ENCODE measurements around the gene DYNC2H1.

The DYNC2H1 gene

GRCh38 chr11:103183981-103184611 lies 74.9 kb downstream of the DYNC2H1 start:
- Mint-ChIP-seq H3K27me3 (ENCODE audit: low read depth) (no peaks in the 10 kb centered on the region), H3K9me3 (no peaks in the 10 kb centered on the region), H3K4me1 (ENCODE audit: low read depth) (peaks cover 5% of the 10 kb centered on the region), H3K36me3 (ENCODE audit: low read depth) (no peaks in the 10 kb centered on the region), H3K4me3 (no peak overlapping the region), H3K27ac (no peak overlapping the region)

GRCh38 chr11:103202048-103202651 lies 92.9 kb downstream of the DYNC2H1 start:
- H3K4me1 Mint-ChIP-seq (ENCODE audit: low read depth): no peaks in the 10 kb centered on the region
- H3K4me3 Mint-ChIP-seq: no peak overlapping the region
- no peak overlapping the region for H3K27ac Mint-ChIP-seq
- no peaks in the 10 kb centered on the region for H3K9me3 Mint-ChIP-seq
- H3K27me3 Mint-ChIP-seq (ENCODE audit: low read depth): no peaks in the 10 kb centered on the region
- no peaks in the 10 kb centered on the region for H3K36me3 Mint-ChIP-seq (ENCODE audit: low read depth)

- Mint-ChIP-seq H3K27ac (no peak overlapping the region), H3K4me3 (no peak overlapping the region), H3K4me1 (ENCODE audit: low read depth) (no peaks in the 10 kb centered on the region), H3K27me3 (ENCODE audit: low read depth) (no peaks in the 10 kb centered on the region), H3K36me3 (ENCODE audit: low read depth) (no peaks in the 10 kb centered on the region), H3K9me3 (no peaks in the 10 kb centered on the region)
Observed at GRCh38 chr11:103210543-103210942, 101.3 kb downstream of the DYNC2H1 start.

- H3K27ac Mint-ChIP-seq: no peak overlapping the region
- no peaks in the 10 kb centered on the region for H3K4me1 Mint-ChIP-seq (ENCODE audit: low read depth)
- H3K27me3 Mint-ChIP-seq (ENCODE audit: low read depth): no peaks in the 10 kb centered on the region
- H3K4me3 Mint-ChIP-seq: no peak overlapping the region
- H3K36me3 Mint-ChIP-seq (ENCODE audit: low read depth): no peaks in the 10 kb centered on the region
- no peaks in the 10 kb centered on the region for H3K9me3 Mint-ChIP-seq
Observed at GRCh38 chr11:103215812-103216211, 106.6 kb downstream of the DYNC2H1 start.

- Mint-ChIP-seq H3K4me3 (no peak overlapping the region), H3K4me1 (ENCODE audit: low read depth) (no peaks in the 10 kb centered on the region), H3K36me3 (ENCODE audit: low read depth) (no peaks in the 10 kb centered on the region), H3K9me3 (no peaks in the 10 kb centered on the region), H3K27ac (no peak overlapping the region), H3K27me3 (ENCODE audit: low read depth) (no peaks in the 10 kb centered on the region)
Observed at GRCh38 chr11:103220133-103220532, 110.9 kb downstream of the DYNC2H1 start.

- Mint-ChIP-seq H3K27ac (no peak overlapping the region), H3K27me3 (ENCODE audit: low read depth) (no peaks in the 10 kb centered on the region), H3K36me3 (ENCODE audit: low read depth) (no peaks in the 10 kb centered on the region), H3K4me1 (ENCODE audit: low read depth) (no peaks in the 10 kb centered on the region), H3K4me3 (no peak overlapping the region), H3K9me3 (no peaks in the 10 kb centered on the region)
Observed at GRCh38 chr11:103222806-103223205, 113.6 kb downstream of the DYNC2H1 start.

- no peak overlapping the region for H3K27ac Mint-ChIP-seq
- H3K36me3 Mint-ChIP-seq (ENCODE audit: low read depth): no peaks in the 10 kb centered on the region
- no peaks in the 10 kb centered on the region for H3K4me1 Mint-ChIP-seq (ENCODE audit: low read depth)
- no peaks in the 10 kb centered on the region for H3K27me3 Mint-ChIP-seq (ENCODE audit: low read depth)
- no peak overlapping the region for H3K4me3 Mint-ChIP-seq
- no peaks in the 10 kb centered on the region for H3K9me3 Mint-ChIP-seq
Observed at GRCh38 chr11:103228807-103229206, 119.6 kb downstream of the DYNC2H1 start.

- Mint-ChIP-seq H3K36me3 (ENCODE audit: low read depth) (no peaks in the 10 kb centered on the region), H3K4me1 (ENCODE audit: low read depth) (no peaks in the 10 kb centered on the region), H3K27me3 (ENCODE audit: low read depth) (no peaks in the 10 kb centered on the region), H3K27ac (no peak overlapping the region), H3K4me3 (no peak overlapping the region), H3K9me3 (no peaks in the 10 kb centered on the region)
Observed at GRCh38 chr11:103234974-103235373, 125.7 kb downstream of the DYNC2H1 start.

- Mint-ChIP-seq H3K27ac (no peak overlapping the region), H3K9me3 (no peaks in the 10 kb centered on the region), H3K27me3 (ENCODE audit: low read depth) (no peaks in the 10 kb centered on the region)
Observed at GRCh38 chr11:103241574-103241973, 132.3 kb downstream of the DYNC2H1 start.

GRCh38 chr11:103254123-103254522 lies 144.9 kb downstream of the DYNC2H1 start:
- Mint-ChIP-seq H3K27ac (no peak overlapping the region), H3K4me1 (ENCODE audit: low read depth) (no peaks in the 10 kb centered on the region), H3K9me3 (no peaks in the 10 kb centered on the region), H3K4me3 (no peak overlapping the region), H3K27me3 (ENCODE audit: low read depth) (no peaks in the 10 kb centered on the region), H3K36me3 (ENCODE audit: low read depth) (no peaks in the 10 kb centered on the region)

More at GRCh38 chr11:103241574-103241973, 132.3 kb downstream of the DYNC2H1 start:
- H3K4me3 Mint-ChIP-seq: no peak overlapping the region
- no peaks in the 10 kb centered on the region for H3K4me1 Mint-ChIP-seq (ENCODE audit: low read depth)
- H3K36me3 Mint-ChIP-seq (ENCODE audit: low read depth): no peaks in the 10 kb centered on the region

GRCh38 chr11:103257360-103257759 lies 148.1 kb downstream of the DYNC2H1 start:
- no peak overlapping the region for H3K4me3 Mint-ChIP-seq
- no peak overlapping the region for H3K27ac Mint-ChIP-seq
- H3K36me3 Mint-ChIP-seq (ENCODE audit: low read depth): no peaks in the 10 kb centered on the region
- H3K4me1 Mint-ChIP-seq (ENCODE audit: low read depth): no peaks in the 10 kb centered on the region
- no peaks in the 10 kb centered on the region for H3K27me3 Mint-ChIP-seq (ENCODE audit: low read depth)
- no peaks in the 10 kb centered on the region for H3K9me3 Mint-ChIP-seq

GRCh38 chr11:103266167-103266831 lies 157.1 kb downstream of the DYNC2H1 start:
- no peaks in the 10 kb centered on the region for H3K4me1 Mint-ChIP-seq (ENCODE audit: low read depth)
- no peaks in the 10 kb centered on the region for H3K36me3 Mint-ChIP-seq (ENCODE audit: low read depth)
- H3K9me3 Mint-ChIP-seq: no peaks in the 10 kb centered on the region
- H3K27ac Mint-ChIP-seq: no peak overlapping the region
- no peaks in the 10 kb centered on the region for H3K27me3 Mint-ChIP-seq (ENCODE audit: low read depth)
- no peak overlapping the region for H3K4me3 Mint-ChIP-seq

- Mint-ChIP-seq H3K27me3 (ENCODE audit: low read depth) (no peaks in the 10 kb centered on the region), H3K9me3 (no peaks in the 10 kb centered on the region), H3K27ac (no peak overlapping the region), H3K36me3 (ENCODE audit: low read depth) (no peaks in the 10 kb centered on the region), H3K4me1 (ENCODE audit: low read depth) (no peaks in the 10 kb centered on the region), H3K4me3 (no peak overlapping the region)
Observed at GRCh38 chr11:103272876-103273275, 163.7 kb downstream of the DYNC2H1 start.

GRCh38 chr11:103274025-103274424 lies 164.8 kb downstream of the DYNC2H1 start:
- H3K27me3 Mint-ChIP-seq (ENCODE audit: low read depth): no peaks in the 10 kb centered on the region
- no peak overlapping the region for H3K4me3 Mint-ChIP-seq
- H3K4me1 Mint-ChIP-seq (ENCODE audit: low read depth): no peaks in the 10 kb centered on the region
- H3K36me3 Mint-ChIP-seq (ENCODE audit: low read depth): no peaks in the 10 kb centered on the region
- no peak overlapping the region for H3K27ac Mint-ChIP-seq
- H3K9me3 Mint-ChIP-seq: no peaks in the 10 kb centered on the region

GRCh38 chr11:103279821-103280220 lies 170.6 kb downstream of the DYNC2H1 start:
- Mint-ChIP-seq H3K4me1 (ENCODE audit: low read depth) (no peaks in the 10 kb centered on the region), H3K4me3 (no peak overlapping the region), H3K27me3 (ENCODE audit: low read depth) (no peaks in the 10 kb centered on the region), H3K36me3 (ENCODE audit: low read depth) (no peaks in the 10 kb centered on the region), H3K9me3 (no peaks in the 10 kb centered on the region), H3K27ac (no peak overlapping the region)
